ENCODE results near the gene RNLS.
"Not testable (repeated sequence)": the region's sequence is repeated elsewhere in the genome, so short reads cannot be mapped to it uniquely, and the experiment has no call there.

The RNLS gene

GRCh38 chr10:88286030-88286429 lies 297.1 kb downstream of the RNLS start:
- DNase-seq (ENCODE audit: extremely low read depth, low read depth): no peak
- TF ChIP-seq CTCF (IDR thresholded peaks at IDR 0.05; ENCODE audit: low read depth, low read length): no peak

GRCh38 chr10:88281592-88282347 lies 301.3 kb downstream of the RNLS start:
- DNase-seq (ENCODE audit: extremely low read depth, low read depth): no peak
- TF ChIP-seq CTCF (IDR thresholded peaks at IDR 0.05; ENCODE audit: low read depth, low read length): no peak

- TF ChIP-seq CTCF (IDR thresholded peaks at IDR 0.05; ENCODE audit: low read depth, low read length): no peak
- no peak for DNase-seq (ENCODE audit: extremely low read depth, low read depth)
Observed at GRCh38 chr10:88280518-88280917, 302.6 kb downstream of the RNLS start.

- no peak for TF ChIP-seq CTCF (IDR thresholded peaks at IDR 0.05; ENCODE audit: low read depth, low read length)
- no peak for DNase-seq (ENCODE audit: extremely low read depth, low read depth)
Observed at GRCh38 chr10:88278912-88279311, 304.2 kb downstream of the RNLS start.

GRCh38 chr10:88276945-88277344 lies 306.2 kb downstream of the RNLS start:
- not testable (repeated sequence) for DNase-seq (ENCODE audit: extremely low read depth, low read depth)

GRCh38 chr10:88274286-88274685 lies 308.8 kb downstream of the RNLS start:
- TF ChIP-seq CTCF (IDR thresholded peaks at IDR 0.05; ENCODE audit: low read depth, low read length): no peak
- DNase-seq (ENCODE audit: extremely low read depth, low read depth): no peak

- no peak for DNase-seq (ENCODE audit: extremely low read depth, low read depth)
- TF ChIP-seq CTCF (IDR thresholded peaks at IDR 0.05; ENCODE audit: low read depth, low read length): no peak
Observed at GRCh38 chr10:88273567-88273966, 309.6 kb downstream of the RNLS start.

Data from AG09319 (cell line).